Epidermal melanocyte (primary cell): ENCODE measurements around the gene BMPER.
"Not testable (repeated sequence)": the region's sequence is repeated elsewhere in the genome, so short reads cannot be mapped to it uniquely, and the experiment has no call there.

ENCODE experiments used
- DNase-seq: peaks from one replicate; pipeline ENCODE4 v3.0.0; 2011; ENCODE audit warnings: low spot score; ENCODE audit not compliant: insufficient read length

The BMPER gene

GRCh38 chr7:34165927-34166550 is 260.7 kb downstream of the BMPER start:
- no peak for DNase-seq

- no peak for DNase-seq
Observed at GRCh38 chr7:34168013-34168412, 262.7 kb downstream of the BMPER start.

- not testable (repeated sequence) for DNase-seq
Observed at GRCh38 chr7:34174688-34175616, 269.6 kb downstream of the BMPER start.

GRCh38 chr7:34175837-34176236 is 270.5 kb downstream of the BMPER start:
- DNase-seq, result no peak

GRCh38 chr7:34177476-34177875 is 272.1 kb downstream of the BMPER start:
- DNase-seq, result no peak

- no peak for DNase-seq
Observed at GRCh38 chr7:34181271-34181958, 276.1 kb downstream of the BMPER start.

- no peak for DNase-seq
Observed at GRCh38 chr7:34184466-34184865, 279.1 kb downstream of the BMPER start.

GRCh38 chr7:34187798-34188307 is 282.5 kb downstream of the BMPER start:
- no peak for DNase-seq

- DNase-seq, result no peak
Observed at GRCh38 chr7:34189031-34189430, 283.7 kb downstream of the BMPER start.

- DNase-seq, result no peak
Observed at GRCh38 chr7:34190299-34190698, 285.0 kb downstream of the BMPER start.

- no peak for DNase-seq
Observed at GRCh38 chr7:34191162-34191561, 285.8 kb downstream of the BMPER start.

GRCh38 chr7:34191771-34192479 is 286.6 kb downstream of the BMPER start:
- DNase-seq, result no peak

GRCh38 chr7:34192906-34193305 is 287.6 kb downstream of the BMPER start:
- DNase-seq, result no peak

GRCh38 chr7:34198231-34198641 is 292.9 kb downstream of the BMPER start:
- DNase-seq, result no peak
